Measurements from ENCODE around the gene DIPK2A. TPM values are rescaled to one million over a fixed set of nuclear protein-coding genes. Genes with fewer than 3 reads are reported as not detected.
A peak's percentile ranks its signal among the peaks of the same experiment; 100 is the strongest.

DIPK2A gene, protein sequence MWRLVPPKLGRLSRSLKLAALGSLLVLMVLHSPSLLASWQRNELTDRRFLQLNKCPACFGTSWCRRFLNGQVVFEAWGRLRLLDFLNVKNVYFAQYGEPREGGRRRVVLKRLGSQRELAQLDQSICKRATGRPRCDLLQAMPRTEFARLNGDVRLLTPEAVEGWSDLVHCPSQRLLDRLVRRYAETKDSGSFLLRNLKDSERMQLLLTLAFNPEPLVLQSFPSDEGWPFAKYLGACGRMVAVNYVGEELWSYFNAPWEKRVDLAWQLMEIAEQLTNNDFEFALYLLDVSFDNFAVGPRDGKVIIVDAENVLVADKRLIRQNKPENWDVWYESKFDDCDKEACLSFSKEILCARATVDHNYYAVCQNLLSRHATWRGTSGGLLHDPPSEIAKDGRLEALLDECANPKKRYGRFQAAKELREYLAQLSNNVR
- 10 to 100 TPM; 22.0 to 22.8 TPM for total RNA-seq
- polyA plus RNA-seq: 1 to 10 TPM; 7.8 to 9.7 TPM

- POLR2A ChIA-PET (ENCODE audit: partially characterized antibody): interaction anchor here (0.6 to 4.3 kb wide), 25 partner anchors 9 to 1823 kb away, joined by 3 to 78 read pairs (median 4); partner anchors contain the start of genes SLC9A9, TFDP2, TRPC1 and U2SURP
Measured at GRCh38 chr3:143971359-143972154, at the start of gene DIPK2A. TSS of gene DIPK2A (plus strand) at chr3:143971823. CDS start at chr3:143972333, 510 bp downstream.

GRCh38 chr3:143924522-143925285, 46.9 kb upstream of the DIPK2A start:
- Histone ChIP-seq H3K27ac (ENCODE audit: low read depth, low read length) (no peak overlapping the region), H3K27me3 (ENCODE audit: insufficient read depth, low read length) (no peaks in the 10 kb centered on the region), H3K36me3 (ENCODE audit: insufficient read depth, low read length) (no peaks in the 10 kb centered on the region), H3K9me3 (ENCODE audit: control insufficient read depth in 1 of 2, low read length in 2 of 2) (no peaks in the 10 kb centered on the region), H3K4me1 (ENCODE audit: insufficient read depth, low read length) (no peaks in the 10 kb centered on the region), H3K4me3 (ENCODE audit: low read length in 2 of 2) (no peak overlapping the region)
- Mint-ChIP-seq H3K27me3 (no peaks in the 10 kb centered on the region), H3K4me1 (peaks cover 0 to 7% (median under 1%) of the 10 kb centered on the region in 4 donors), H3K4me3 (no peak overlapping the region), H3K36me3 (no peaks in the 10 kb centered on the region), H3K9me3 (peaks cover 0 to 1% (median 0%) of the 10 kb centered on the region in 8 donors), H3K27ac (no peak overlapping the region)
- DNase-seq: no peak
- POLR2A ChIA-PET (ENCODE audit: partially characterized antibody): no interaction called here
- intact Hi-C loops (cut with micrococcal nuclease): no loop called here
- CTCF ChIA-PET (ENCODE audit: partially characterized antibody): interaction anchor here (1.0 kb wide), 1 partner anchor 39 kb away, joined by 4 read pairs; no protein-coding TSS in a partner anchor

More at GRCh38 chr3:143971359-143972154, at the start of gene DIPK2A:
- peak within 1 kb of the TSS; percentile 64 for H3K27ac ChIP-seq (ENCODE audit: low read depth, low read length)
- Mint-ChIP-seq H3K4me3 (peak within 1 kb of the TSS; percentile 96 to 100 (median 98)), H3K9me3 (no peaks in the 10 kb centered on the region), H3K27ac (peak within 1 kb of the TSS; percentile 92 to 100 (median 99)), H3K27me3 (peaks cover 0 to 4% of the 10 kb centered on the region in 2 donors), H3K36me3 (peaks cover 0 to 15% of the 10 kb centered on the region in 2 donors), H3K4me1 (peaks cover 22 to 48% (median 27%) of the 10 kb centered on the region in 4 donors)
- H3K27me3 ChIP-seq (ENCODE audit: insufficient read depth, low read length): no peaks in the 10 kb centered on the region
- H3K36me3 ChIP-seq (ENCODE audit: insufficient read depth, low read length): no peaks in the 10 kb centered on the region
- DNase-seq: peak; percentile 94 to 95 (median 94)
- H3K4me1 ChIP-seq (ENCODE audit: insufficient read depth, low read length): peaks cover 39% of the 10 kb centered on the region
- CTCF ChIA-PET (ENCODE audit: partially characterized antibody): interaction anchor here (0.9 to 3.5 kb wide), 16 partner anchors 8 to 970 kb away, joined by 3 to 24 read pairs (median 5); partner anchors contain the start of genes SLC9A9 and U2SURP
- H3K4me3 ChIP-seq (ENCODE audit: low read length in 2 of 2): peak within 1 kb of the TSS; percentile 70 to 99
- intact Hi-C loops (cut with micrococcal nuclease): loop anchor here (1.0 to 10.0 kb wide), 8 partner anchors 20 to 1527 kb away; partner anchors contain the start of genes ATR, CHST2, PLS1 and SLC9A9
- no peaks in the 10 kb centered on the region for H3K9me3 ChIP-seq (ENCODE audit: control insufficient read depth in 1 of 2, low read length in 2 of 2)

GRCh38 chr3:143928056-143928455, 43.6 kb upstream of the DIPK2A start:
- intact Hi-C loops (cut with micrococcal nuclease): no loop called here
- H3K4me1 ChIP-seq (ENCODE audit: insufficient read depth, low read length): no peaks in the 10 kb centered on the region
- ChIA-PET CTCF (ENCODE audit: partially characterized antibody) (no interaction called here), POLR2A (ENCODE audit: partially characterized antibody) (no interaction called here)
- H3K27me3 ChIP-seq (ENCODE audit: insufficient read depth, low read length): no peaks in the 10 kb centered on the region
- no peak overlapping the region for H3K4me3 ChIP-seq (ENCODE audit: low read length in 2 of 2)
- no peak overlapping the region for H3K27ac ChIP-seq (ENCODE audit: low read depth, low read length)
- H3K27ac Mint-ChIP-seq: no peak overlapping the region
- peaks cover 3 to 8% of the 10 kb centered on the region in 2 donors for H3K27me3 Mint-ChIP-seq
- H3K36me3 Mint-ChIP-seq: no peaks in the 10 kb centered on the region
- H3K4me3 Mint-ChIP-seq: no peak overlapping the region
- H3K9me3 Mint-ChIP-seq: peaks cover 0 to 4% (median 0%) of the 10 kb centered on the region in 8 donors
- no peaks in the 10 kb centered on the region for H3K9me3 ChIP-seq (ENCODE audit: control insufficient read depth in 1 of 2, low read length in 2 of 2)
- H3K4me1 Mint-ChIP-seq: peaks cover 0 to 7% (median under 1%) of the 10 kb centered on the region in 4 donors
- no peaks in the 10 kb centered on the region for H3K36me3 ChIP-seq (ENCODE audit: insufficient read depth, low read length)
- no peak for DNase-seq

DNA sequence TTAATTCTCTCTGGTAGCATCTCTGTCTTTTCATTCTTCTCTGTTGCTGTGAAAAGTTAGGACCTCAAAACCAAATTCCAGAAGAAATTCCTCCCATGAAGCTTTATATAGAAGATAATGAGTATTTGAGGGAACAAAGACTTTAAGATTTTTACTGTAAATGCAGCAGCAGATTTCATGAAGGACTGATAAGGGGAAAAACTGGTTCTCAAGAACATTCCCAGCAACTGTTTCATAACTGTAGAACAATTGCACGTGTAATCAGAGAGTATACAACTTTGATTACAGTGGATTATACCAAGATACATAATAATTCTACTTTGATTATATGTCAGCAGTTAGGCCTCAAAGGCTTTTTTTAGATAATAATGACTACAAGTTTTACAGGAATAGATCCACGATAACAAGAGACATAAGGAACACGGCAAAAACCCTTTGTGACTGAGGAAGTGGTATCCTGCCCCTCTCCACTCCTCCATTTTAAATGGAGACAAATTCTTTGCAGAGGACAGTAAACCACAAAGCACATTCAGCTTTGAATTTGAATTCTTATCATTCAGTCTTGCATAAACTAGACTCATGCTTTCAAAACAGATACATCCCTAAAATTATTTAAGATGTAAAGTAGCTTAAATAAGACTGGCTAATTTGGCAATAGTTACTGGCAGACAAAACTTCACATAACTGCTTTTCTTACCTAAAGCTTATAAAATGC, 42.9 kb upstream of the DIPK2A start:
- H3K4me3 ChIP-seq (ENCODE audit: low read length in 2 of 2): no peak overlapping the region
- H3K4me1 Mint-ChIP-seq: peaks cover 0 to 7% (median under 1%) of the 10 kb centered on the region in 4 donors
- H3K36me3 Mint-ChIP-seq: no peaks in the 10 kb centered on the region
- H3K4me1 ChIP-seq (ENCODE audit: insufficient read depth, low read length): no peaks in the 10 kb centered on the region
- H3K9me3 ChIP-seq (ENCODE audit: control insufficient read depth in 1 of 2, low read length in 2 of 2): no peaks in the 10 kb centered on the region
- CTCF ChIA-PET (ENCODE audit: partially characterized antibody): no interaction called here
- no peaks in the 10 kb centered on the region for H3K27me3 ChIP-seq (ENCODE audit: insufficient read depth, low read length)
- POLR2A ChIA-PET (ENCODE audit: partially characterized antibody): no interaction called here
- DNase-seq: no peak
- H3K27ac Mint-ChIP-seq: no peak overlapping the region
- H3K27ac ChIP-seq (ENCODE audit: low read depth, low read length): no peak overlapping the region
- intact Hi-C loops (cut with micrococcal nuclease): no loop called here
- H3K4me3 Mint-ChIP-seq: no peak overlapping the region
- peaks cover 0 to 4% (median 0%) of the 10 kb centered on the region in 8 donors for H3K9me3 Mint-ChIP-seq
- no peaks in the 10 kb centered on the region for H3K36me3 ChIP-seq (ENCODE audit: insufficient read depth, low read length)
- peaks cover 6 to 8% of the 10 kb centered on the region in 2 donors for H3K27me3 Mint-ChIP-seq

DNA sequence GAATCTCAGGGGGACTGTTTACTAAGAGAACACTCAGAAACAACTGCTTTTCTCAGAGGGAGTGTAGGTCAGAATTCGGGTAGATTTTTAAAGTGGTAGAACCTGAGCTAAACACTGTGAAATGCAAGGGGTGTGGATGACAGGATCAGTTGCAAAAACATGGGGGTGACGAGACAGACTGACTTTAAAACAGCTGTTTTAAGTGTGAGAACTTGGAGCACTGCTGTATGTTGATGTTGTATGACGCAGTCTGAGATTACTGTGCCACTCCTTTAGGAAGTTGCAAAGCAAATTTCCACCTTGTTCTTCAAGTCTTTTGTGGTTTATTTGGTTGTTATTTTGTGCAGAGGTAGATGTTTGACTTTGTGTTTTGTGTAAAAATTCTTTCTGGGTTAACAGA, 36.8 kb upstream of the DIPK2A start:
- Histone ChIP-seq H3K4me1 (ENCODE audit: insufficient read depth, low read length) (no peaks in the 10 kb centered on the region), H3K27ac (ENCODE audit: low read depth, low read length) (no peak overlapping the region), H3K36me3 (ENCODE audit: insufficient read depth, low read length) (no peaks in the 10 kb centered on the region), H3K9me3 (ENCODE audit: control insufficient read depth in 1 of 2, low read length in 2 of 2) (no peaks in the 10 kb centered on the region), H3K4me3 (ENCODE audit: low read length in 2 of 2) (no peak overlapping the region), H3K27me3 (ENCODE audit: insufficient read depth, low read length) (no peaks in the 10 kb centered on the region)
- DNase-seq: no peak
- no peaks in the 10 kb centered on the region for H3K36me3 Mint-ChIP-seq
- H3K27me3 Mint-ChIP-seq: peaks cover 23 to 33% of the 10 kb centered on the region in 2 donors
- peaks cover 0 to 9% (median 0%) of the 10 kb centered on the region in 8 donors for H3K9me3 Mint-ChIP-seq
- no peak overlapping the region for H3K27ac Mint-ChIP-seq
- ChIA-PET CTCF (ENCODE audit: partially characterized antibody) (no interaction called here), POLR2A (ENCODE audit: partially characterized antibody) (no interaction called here)
- H3K4me1 Mint-ChIP-seq: no peaks in the 10 kb centered on the region
- intact Hi-C loops (cut with micrococcal nuclease): no loop called here
- no peak overlapping the region for H3K4me3 Mint-ChIP-seq

- no peaks in the 10 kb centered on the region for H3K4me1 Mint-ChIP-seq
- H3K36me3 ChIP-seq (ENCODE audit: insufficient read depth, low read length): no peaks in the 10 kb centered on the region
- peaks cover 0 to 6% (median under 1%) of the 10 kb centered on the region in 8 donors for H3K9me3 Mint-ChIP-seq
- H3K36me3 Mint-ChIP-seq: no peaks in the 10 kb centered on the region
- no peaks in the 10 kb centered on the region for H3K4me1 ChIP-seq (ENCODE audit: insufficient read depth, low read length)
- intact Hi-C loops (cut with micrococcal nuclease): no loop called here
- no peak overlapping the region for H3K4me3 ChIP-seq (ENCODE audit: low read length in 2 of 2)
- no peaks in the 10 kb centered on the region for H3K27me3 ChIP-seq (ENCODE audit: insufficient read depth, low read length)
- ChIA-PET POLR2A (ENCODE audit: partially characterized antibody) (no interaction called here), CTCF (ENCODE audit: partially characterized antibody) (interaction anchor here (1.2 kb wide), 1 partner anchor 36 kb away, joined by 3 read pairs; no protein-coding TSS in a partner anchor)
- H3K27ac Mint-ChIP-seq: no peak overlapping the region
- peaks cover 23 to 33% of the 10 kb centered on the region in 2 donors for H3K27me3 Mint-ChIP-seq
- no peaks in the 10 kb centered on the region for H3K9me3 ChIP-seq (ENCODE audit: control insufficient read depth in 1 of 2, low read length in 2 of 2)
- H3K27ac ChIP-seq (ENCODE audit: low read depth, low read length): no peak overlapping the region
- H3K4me3 Mint-ChIP-seq: no peak overlapping the region
- DNase-seq: no peak
Measured at GRCh38 chr3:143935678-143936077, 35.9 kb upstream of the DIPK2A start.
